ENCODE data around the gene ZC3HAV1L. TPM values are rescaled to one million over a fixed set of nuclear protein-coding genes. Genes with fewer than 3 reads are reported as not detected.

ZC3HAV1L gene
- total and polyA plus RNA-seq, 3 donors from 2014 or later, result 2.5 to 22.6 (median 22.4) TPM

GRCh38 chr7:138981332-138982203 lies 54.3 kb downstream of the ZC3HAV1L start, which contains the start of gene KIAA1549:
Gene KIAA1549 (minus strand): TSS chr7:138981389. CDS start chr7:138981269, 120 bp downstream.
- peak within 1 kb of the TSS; percentile 56 to 60 for H3K4me3 ChIP-seq
- no peaks in the 10 kb centered on the region for H3K36me3 ChIP-seq (ENCODE audit: low read depth, missing control alignments)
- intact Hi-C loops (cut with DNase I; ENCODE audit: low total_unique reads), result loop anchor here (10.0 kb wide), 1 partner anchor 97 kb away; no protein-coding TSS in a partner anchor
- peak; percentile 53 for DNase-seq
- 1 to 3% methylated on average over 17 to 33 of the region's 105 CpGs for WGBS, 2 donors
- H3K9me3 ChIP-seq, result no peaks in the 10 kb centered on the region
- peak within 1 kb of the TSS in 1 of 2 donors; percentile 37 for H3K27ac ChIP-seq
- no peaks in the 10 kb centered on the region for H3K27me3 ChIP-seq
- H3K4me1 ChIP-seq, result no peaks in the 10 kb centered on the region
- peak in 1 of 3 experiments; percentile 49 for TF ChIP-seq CTCF (IDR thresholded peaks at IDR 0.05)
- TF ChIP-seq POLR2A (IDR thresholded peaks at IDR 0.05), result no peak

GRCh38 chr7:138980563-138981291 lies 55.1 kb downstream of the ZC3HAV1L start:
- Histone ChIP-seq H3K4me1 (no peaks in the 10 kb centered on the region), H3K27ac (peak overlapping the region in 1 of 2 donors; percentile 37), H3K36me3 (ENCODE audit: low read depth, missing control alignments) (no peaks in the 10 kb centered on the region), H3K27me3 (no peaks in the 10 kb centered on the region), H3K4me3 (peak overlapping the region; percentile 56 to 57), H3K9me3 (no peaks in the 10 kb centered on the region)
- WGBS, 2 donors, result 1% methylated on average over 36 to 52 of the region's 68 CpGs
- peak; percentile 36 for DNase-seq
- TF ChIP-seq POLR2A (IDR thresholded peaks at IDR 0.05) (no peak), CTCF (IDR thresholded peaks at IDR 0.05) (no peak)
- intact Hi-C loops (cut with DNase I; ENCODE audit: low total_unique reads), result loop anchor here (10.0 kb wide), 1 partner anchor 96 kb away; no protein-coding TSS in a partner anchor

GRCh38 chr7:138979988-138980562 lies 55.8 kb downstream of the ZC3HAV1L start:
- H3K36me3 ChIP-seq (ENCODE audit: low read depth, missing control alignments), result no peaks in the 10 kb centered on the region
- H3K9me3 ChIP-seq, result no peaks in the 10 kb centered on the region
- H3K27me3 ChIP-seq, result no peaks in the 10 kb centered on the region
- peak overlapping the region; percentile 56 to 57 for H3K4me3 ChIP-seq
- no peak for DNase-seq
- no peak for TF ChIP-seq POLR2A (IDR thresholded peaks at IDR 0.05)
- no peak for TF ChIP-seq CTCF (IDR thresholded peaks at IDR 0.05)
- H3K4me1 ChIP-seq, result no peaks in the 10 kb centered on the region
- H3K27ac ChIP-seq, result no peak overlapping the region
- WGBS, 2 donors, result 26 to 29% methylated on average over 9 of the region's 9 CpGs
- intact Hi-C loops (cut with DNase I; ENCODE audit: low total_unique reads), result loop anchor here (10.0 kb wide), 1 partner anchor 95 kb away; no protein-coding TSS in a partner anchor

GRCh38 chr7:138979226-138979979 lies 56.4 kb downstream of the ZC3HAV1L start:
- Histone ChIP-seq H3K36me3 (ENCODE audit: low read depth, missing control alignments) (no peaks in the 10 kb centered on the region), H3K27me3 (no peaks in the 10 kb centered on the region), H3K4me1 (no peaks in the 10 kb centered on the region), H3K27ac (no peak overlapping the region), H3K9me3 (no peaks in the 10 kb centered on the region), H3K4me3 (no peak overlapping the region)
- intact Hi-C loops (cut with DNase I; ENCODE audit: low total_unique reads), result no loop called here
- no peak for DNase-seq
- WGBS, 2 donors, result 79 to 81% methylated on average over 6 of the region's 6 CpGs
- TF ChIP-seq POLR2A (IDR thresholded peaks at IDR 0.05), result no peak
- TF ChIP-seq CTCF (IDR thresholded peaks at IDR 0.05), result no peak

Data from testis (tissue), 3 donors.